Testis (tissue), 2 donors: ENCODE measurements around the gene SPANXN2.

Experiments used
- POLR2A ChIP-seq: fragments of 450-650 bp; IDR thresholded peaks from one replicate; pipeline ENCODE4 v1.6.1; 2017; ENCODE audit warnings: antibody characterized with exemption, mild to moderate bottlenecking, moderate library complexity
- TF ChIP-seq, protein P1 (sequence below), 3 experiments: fragments of 450-650 bp in 2 of 3; fragments of 200-600 bp in 1 of 3; sonication (generic) in 1 of 3; IDR thresholded peaks; one replicate each; pipeline ENCODE4 v1.5.1; 2016 to 2019; ENCODE audit warnings: antibody characterized with exemption in 3 of 3, mild to moderate bottlenecking in 2 of 3, moderate library complexity in 1 of 3

DNA sequence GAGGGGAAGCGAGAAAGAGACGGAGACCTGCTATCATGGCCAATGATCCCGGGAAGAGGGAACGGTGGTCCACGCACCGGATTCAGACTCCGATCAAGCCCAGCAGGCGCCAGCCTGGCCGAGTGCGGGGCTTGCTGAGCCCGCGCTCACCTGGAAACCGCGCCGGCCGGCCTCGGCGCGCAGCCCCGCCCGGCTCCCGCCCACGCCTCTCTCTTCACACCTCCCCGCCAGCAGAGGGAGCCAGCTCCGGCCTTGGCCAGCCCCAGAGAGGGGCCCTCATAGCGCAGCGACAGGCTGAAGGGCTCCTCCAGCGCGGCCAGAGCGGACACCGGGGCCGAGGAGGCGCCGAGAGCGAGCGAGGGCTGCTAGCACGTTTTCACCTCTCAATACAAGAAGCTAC lies 36.8 kb upstream of the SPANXN2 start:
- TF ChIP-seq POLR2A = no peak
- TF ChIP-seq, protein P1, sequence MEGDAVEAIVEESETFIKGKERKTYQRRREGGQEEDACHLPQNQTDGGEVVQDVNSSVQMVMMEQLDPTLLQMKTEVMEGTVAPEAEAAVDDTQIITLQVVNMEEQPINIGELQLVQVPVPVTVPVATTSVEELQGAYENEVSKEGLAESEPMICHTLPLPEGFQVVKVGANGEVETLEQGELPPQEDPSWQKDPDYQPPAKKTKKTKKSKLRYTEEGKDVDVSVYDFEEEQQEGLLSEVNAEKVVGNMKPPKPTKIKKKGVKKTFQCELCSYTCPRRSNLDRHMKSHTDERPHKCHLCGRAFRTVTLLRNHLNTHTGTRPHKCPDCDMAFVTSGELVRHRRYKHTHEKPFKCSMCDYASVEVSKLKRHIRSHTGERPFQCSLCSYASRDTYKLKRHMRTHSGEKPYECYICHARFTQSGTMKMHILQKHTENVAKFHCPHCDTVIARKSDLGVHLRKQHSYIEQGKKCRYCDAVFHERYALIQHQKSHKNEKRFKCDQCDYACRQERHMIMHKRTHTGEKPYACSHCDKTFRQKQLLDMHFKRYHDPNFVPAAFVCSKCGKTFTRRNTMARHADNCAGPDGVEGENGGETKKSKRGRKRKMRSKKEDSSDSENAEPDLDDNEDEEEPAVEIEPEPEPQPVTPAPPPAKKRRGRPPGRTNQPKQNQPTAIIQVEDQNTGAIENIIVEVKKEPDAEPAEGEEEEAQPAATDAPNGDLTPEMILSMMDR (IDR thresholded peaks at IDR 0.05) = no peak
